KMS-11 (cell line): ENCODE data around the gene HSD17B11.
A peak's percentile ranks its signal among the peaks of the same experiment; 100 is the strongest.
"Not testable (repeated sequence)": the region's sequence is repeated elsewhere in the genome, so short reads cannot be mapped to it uniquely, and the experiment has no call there.

ENCODE experiments used
- H2AFZ ChIP-seq: fragments of 200-600 bp; sonication (generic); 2 replicates; pipeline ENCODE4 v1.6.1; 2016; ENCODE audit warnings: antibody characterized with exemption, mixed run types, low read depth
- H3K27ac ChIP-seq: fragments of 200-600 bp; sonication (generic); 2 replicates; pipeline ENCODE4 v1.6.1; 2016; ENCODE audit warnings: mild to moderate bottlenecking, mixed run types
- H3K27me3 ChIP-seq: fragments of 200-600 bp; sonication (generic); 2 replicates; pipeline ENCODE4 v1.6.1; 2017; ENCODE audit warnings: mild to moderate bottlenecking, low read depth, mixed run types, moderate library complexity; ENCODE audit not compliant: insufficient read depth
- H3K36me3 ChIP-seq: fragments of 200-600 bp; sonication (generic); 2 replicates; pipeline ENCODE4 v1.6.1; 2017; ENCODE audit warnings: mild to moderate bottlenecking, mixed run types; ENCODE audit not compliant: insufficient read depth
- H3K4me1 ChIP-seq: fragments of 200-600 bp; sonication (generic); 2 replicates; pipeline ENCODE4 v1.6.1; 2016; ENCODE audit warnings: mild to moderate bottlenecking, low read depth, mixed run types; ENCODE audit not compliant: poor library complexity, severe bottlenecking
- H3K4me2 ChIP-seq: fragments of 200-600 bp; sonication (generic); 2 replicates; pipeline ENCODE4 v1.7.0; 2016; ENCODE audit warnings: mild to moderate bottlenecking, mixed run types
- H3K4me3 ChIP-seq: fragments of 200-600 bp; sonication (generic); IDR thresholded peaks from 2 replicates; pipeline ENCODE4 v1.6.1; 2017; ENCODE audit warnings: low read depth, low read length, mixed read lengths; ENCODE audit not compliant: insufficient read depth
- H3K79me2 ChIP-seq: fragments of 200-600 bp; sonication (generic); 2 replicates; pipeline ENCODE4 v1.6.1; 2016; ENCODE audit warnings: low read depth, mixed run types; ENCODE audit not compliant: insufficient read depth
- H3K9ac ChIP-seq: fragments of 200-600 bp; sonication (generic); 2 replicates; pipeline ENCODE4 v1.6.1; 2016; ENCODE audit warnings: mild to moderate bottlenecking, mixed run types
- H4K20me1 ChIP-seq: fragments of 200-600 bp; sonication (generic); 2 replicates; pipeline ENCODE4 v1.6.1; 2016; ENCODE audit warnings: mild to moderate bottlenecking, mixed run types; ENCODE audit not compliant: insufficient read depth
- CTCF ChIP-seq: fragments of 200-600 bp; sonication (generic); conservative IDR thresholded peaks from 2 replicates; pipeline ENCODE4 v1.6.1; 2017; ENCODE audit warnings: low read depth, mild to moderate bottlenecking, antibody characterized with exemption, low read length, moderate library complexity, mixed read lengths

HSD17B11 gene

GRCh38 chr4:87353592-87353991 lies 37.4 kb downstream of the HSD17B11 start:
- Histone ChIP-seq H3K27ac (no peak overlapping the region), H3K36me3 (no peaks in the 10 kb centered on the region), H3K4me3 (no peak overlapping the region), H3K79me2 (no peaks in the 10 kb centered on the region), H2AFZ (no peak overlapping the region), H3K4me1 (no peaks in the 10 kb centered on the region), H3K4me2 (no peak overlapping the region), H3K9ac (no peak overlapping the region), H4K20me1 (no peaks in the 10 kb centered on the region), H3K27me3 (no peaks in the 10 kb centered on the region)
- TF ChIP-seq CTCF = peak; percentile 57; the same call in 1 of the 2 replicates

GRCh38 chr4:87345139-87345538 lies 45.8 kb downstream of the HSD17B11 start:
- Histone ChIP-seq H3K9ac (no peak overlapping the region), H4K20me1 (no peaks in the 10 kb centered on the region), H3K27me3 (no peaks in the 10 kb centered on the region), H3K4me2 (no peak overlapping the region), H3K36me3 (peaks cover 12% of the 10 kb centered on the region; the same call in 1 of the 2 replicates), H2AFZ (no peak overlapping the region), H3K4me3 (no peak overlapping the region), H3K4me1 (no peaks in the 10 kb centered on the region), H3K79me2 (no peaks in the 10 kb centered on the region), H3K27ac (no peak overlapping the region)
- TF ChIP-seq CTCF = no peak

GRCh38 chr4:87342872-87343271 lies 48.1 kb downstream of the HSD17B11 start:
- Histone ChIP-seq H3K27me3 (no peaks in the 10 kb centered on the region), H3K27ac (no peak overlapping the region), H3K4me2 (no peak overlapping the region), H4K20me1 (no peaks in the 10 kb centered on the region), H3K79me2 (no peaks in the 10 kb centered on the region), H3K4me1 (no peaks in the 10 kb centered on the region), H3K36me3 (peaks cover 12% of the 10 kb centered on the region; the same call in 1 of the 2 replicates), H3K9ac (no peak overlapping the region), H2AFZ (no peak overlapping the region), H3K4me3 (no peak overlapping the region)
- no peak for TF ChIP-seq CTCF

- H3K4me2 ChIP-seq, H3K4me1 ChIP-seq, H3K4me3 ChIP-seq, H4K20me1 ChIP-seq, H3K79me2 ChIP-seq, H3K27ac ChIP-seq, H3K27me3 ChIP-seq, H2AFZ ChIP-seq, H3K9ac ChIP-seq: not testable (repeated sequence)
- peaks cover 12% of the 10 kb centered on the region; the same call in 1 of the 2 replicates for H3K36me3 ChIP-seq
These were observed 48.9 kb downstream of the HSD17B11 start for GRCh38 chr4:87341954-87342635.

GRCh38 chr4:87339440-87339839 lies 51.5 kb downstream of the HSD17B11 start:
- TF ChIP-seq CTCF = no peak
- Histone ChIP-seq H3K4me1 (no peaks in the 10 kb centered on the region), H3K27me3 (no peaks in the 10 kb centered on the region), H3K79me2 (no peaks in the 10 kb centered on the region), H3K9ac (no peak overlapping the region), H2AFZ (no peak overlapping the region), H3K4me3 (no peak overlapping the region), H3K4me2 (no peak overlapping the region), H3K36me3 (0 out of 2 replicates have a peak, but pooled peaks cover 2% of the 10 kb centered on the region), H4K20me1 (no peaks in the 10 kb centered on the region), H3K27ac (no peak overlapping the region)
